A549 (cell line): ENCODE results near the gene ZNF701.

Experiments used
- CHD2 ChIP-seq: fragments of 150-350 bp; IDR thresholded peaks from 2 replicates; pipeline ENCODE4 v1.6.1; 2014; ENCODE audit warnings: low read length; ENCODE audit not compliant: partially characterized antibody
- CTCF ChIP-seq: fragments of >200 bp; sonication (Bioruptor Twin); formaldehyde crosslinking; IDR thresholded peaks from 3 replicates; pipeline ENCODE4 v1.5.1; 2016
- EP300 ChIP-seq, 2 experiments: fragments of >200 bp; sonication (Bioruptor Twin); formaldehyde crosslinking; IDR thresholded peaks; 2 replicates in 1 of 2; 3 replicates in 1 of 2; pipeline ENCODE4 v1.6.1; 2016 to 2017
- POLR2A ChIP-seq: IDR thresholded peaks from 2 replicates; pipeline ENCODE4 v1.6.1; 2012; ENCODE audit warnings: mild to moderate bottlenecking, low read length
- RFX5 ChIP-seq: fragments of 450-650 bp; IDR thresholded peaks from 2 replicates; pipeline ENCODE4 v1.7.1; 2014; ENCODE audit warnings: antibody characterized with exemption, mild to moderate bottlenecking, moderate library complexity
- RNF2 ChIP-seq: fragments of 200-600 bp; sonication (generic); IDR thresholded peaks from 2 replicates; pipeline ENCODE4 v1.6.1; 2016; ENCODE audit warnings: low read depth, mild to moderate bottlenecking, antibody characterized with exemption, moderate library complexity, borderline replicate concordance

- TF ChIP-seq CTCF (no peak), EP300 (IDR thresholded peaks at IDR 0.05) (no peak), RFX5 (no peak), POLR2A (no peak), RNF2 (no peak), CHD2 (no peak)
Observed at GRCh38 chr19:52599241-52599640, 29.2 kb downstream of the ZNF701 start.
